BLaER1 (cell line): Measurements from ENCODE around the gene XAB2.
A peak's percentile ranks its signal among the peaks of the same experiment; 100 is the strongest.

Source experiments
- H3K27ac ChIP-seq: shearing (Covaris generic); formaldehyde crosslinking; 2 replicates; pipeline ENCODE4 v1.8.1; 2022
- H3K27me3 ChIP-seq: shearing (Covaris generic); formaldehyde crosslinking; 2 replicates; pipeline ENCODE4 v1.8.1; 2022
- H3K36me3 ChIP-seq: shearing (Covaris generic); formaldehyde crosslinking; 2 replicates; pipeline ENCODE4 v1.8.1; 2022
- H3K4me1 ChIP-seq: shearing (Covaris generic); formaldehyde crosslinking; 2 replicates; pipeline ENCODE4 v1.8.1; 2022
- H3K4me2 ChIP-seq: shearing (Covaris generic); formaldehyde crosslinking; 2 replicates; pipeline ENCODE4 v1.8.1; 2022
- H3K4me3 ChIP-seq: shearing (Covaris generic); formaldehyde crosslinking; 2 replicates; pipeline ENCODE4 v1.8.1; 2022
- H3K9ac ChIP-seq: shearing (Covaris generic); formaldehyde crosslinking; 2 replicates; pipeline ENCODE4 v1.8.1; 2022
- H3K9me3 ChIP-seq: shearing (Covaris generic); formaldehyde crosslinking; 2 replicates; pipeline ENCODE4 v1.8.1; 2022
- H4K20me1 ChIP-seq: shearing (Covaris generic); formaldehyde crosslinking; 2 replicates; pipeline ENCODE4 v1.8.1; 2022
- Cebpa-rat ChIP-seq: shearing (Covaris generic); IDR thresholded peaks from 2 replicates; pipeline ENCODE4 v1.8.1; 2022

Gene XAB2

GRCh38 chr19:7605490-7606222 is 23.7 kb downstream of the XAB2 start:
- no peaks in the 10 kb centered on the region for H4K20me1 ChIP-seq
- peaks cover 10% of the 10 kb centered on the region; the same call in 1 of the 2 replicates for H3K27me3 ChIP-seq
- no peak overlapping the region for H3K27ac ChIP-seq
- H3K36me3 ChIP-seq = no peaks in the 10 kb centered on the region
- H3K9me3 ChIP-seq = peaks cover 7% of the 10 kb centered on the region; the same call in 1 of the 2 replicates
- no peaks in the 10 kb centered on the region for H3K4me1 ChIP-seq
- H3K4me2 ChIP-seq = no peak overlapping the region
- no peak overlapping the region for H3K9ac ChIP-seq
- no peak for TF ChIP-seq Cebpa-rat
- no peak overlapping the region for H3K4me3 ChIP-seq

- H3K27me3 ChIP-seq = peaks cover 11% of the 10 kb centered on the region
- no peaks in the 10 kb centered on the region for H3K4me1 ChIP-seq
- no peak overlapping the region for H3K27ac ChIP-seq
- H3K9me3 ChIP-seq = peaks cover 7% of the 10 kb centered on the region; the same call in 1 of the 2 replicates
- no peaks in the 10 kb centered on the region for H3K36me3 ChIP-seq
- no peaks in the 10 kb centered on the region for H4K20me1 ChIP-seq
- no peak overlapping the region for H3K9ac ChIP-seq
- H3K4me3 ChIP-seq = no peak overlapping the region
- H3K4me2 ChIP-seq = no peak overlapping the region
- TF ChIP-seq Cebpa-rat = no peak
Measured at GRCh38 chr19:7603919-7604318, 25.4 kb downstream of the XAB2 start.

GRCh38 chr19:7602935-7603497 is 26.3 kb downstream of the XAB2 start:
- peaks cover 7% of the 10 kb centered on the region; the same call in 1 of the 2 replicates for H3K9me3 ChIP-seq
- no peak overlapping the region for H3K27ac ChIP-seq
- H3K4me2 ChIP-seq = no peak overlapping the region
- no peak overlapping the region for H3K9ac ChIP-seq
- H3K4me3 ChIP-seq = no peak overlapping the region
- peaks cover 20% of the 10 kb centered on the region for H3K27me3 ChIP-seq
- H3K4me1 ChIP-seq = no peaks in the 10 kb centered on the region
- H3K36me3 ChIP-seq = no peaks in the 10 kb centered on the region
- no peak for TF ChIP-seq Cebpa-rat
- H4K20me1 ChIP-seq = peaks cover 9% of the 10 kb centered on the region

GRCh38 chr19:7602240-7602934 is 27.0 kb downstream of the XAB2 start:
- no peak overlapping the region for H3K27ac ChIP-seq
- H3K4me3 ChIP-seq = no peak overlapping the region
- H3K9ac ChIP-seq = no peak overlapping the region
- peaks cover 7% of the 10 kb centered on the region; the same call in 1 of the 2 replicates for H3K9me3 ChIP-seq
- H3K27me3 ChIP-seq = peaks cover 26% of the 10 kb centered on the region
- H4K20me1 ChIP-seq = peaks cover 15% of the 10 kb centered on the region
- TF ChIP-seq Cebpa-rat = no peak
- H3K4me1 ChIP-seq = no peaks in the 10 kb centered on the region
- no peak overlapping the region for H3K4me2 ChIP-seq
- no peaks in the 10 kb centered on the region for H3K36me3 ChIP-seq

- Histone ChIP-seq H3K9me3 (peaks cover 6% of the 10 kb centered on the region; the same call in 1 of the 2 replicates), H3K36me3 (no peaks in the 10 kb centered on the region), H3K27me3 (peaks cover 42% of the 10 kb centered on the region), H3K4me3 (no peak overlapping the region), H3K9ac (no peak overlapping the region), H3K4me2 (no peak overlapping the region), H4K20me1 (peaks cover 26% of the 10 kb centered on the region), H3K27ac (no peak overlapping the region), H3K4me1 (peaks cover 7% of the 10 kb centered on the region)
- TF ChIP-seq Cebpa-rat = no peak
Measured at GRCh38 chr19:7600721-7601120, 28.6 kb downstream of the XAB2 start.

GRCh38 chr19:7598180-7598579 is 31.2 kb downstream of the XAB2 start:
- Histone ChIP-seq H3K4me3 (no peak overlapping the region), H3K27ac (no peak overlapping the region), H3K27me3 (peaks cover 56% of the 10 kb centered on the region), H3K9ac (no peak overlapping the region), H3K9me3 (no peaks in the 10 kb centered on the region), H3K4me2 (no peak overlapping the region), H3K36me3 (no peaks in the 10 kb centered on the region), H4K20me1 (peaks cover 26% of the 10 kb centered on the region), H3K4me1 (peaks cover 7% of the 10 kb centered on the region)
- no peak for TF ChIP-seq Cebpa-rat

- Histone ChIP-seq H3K4me3 (no peak overlapping the region), H3K4me2 (no peak overlapping the region)
Measured at GRCh38 chr19:7597689-7598088, 31.7 kb downstream of the XAB2 start.

DNA sequence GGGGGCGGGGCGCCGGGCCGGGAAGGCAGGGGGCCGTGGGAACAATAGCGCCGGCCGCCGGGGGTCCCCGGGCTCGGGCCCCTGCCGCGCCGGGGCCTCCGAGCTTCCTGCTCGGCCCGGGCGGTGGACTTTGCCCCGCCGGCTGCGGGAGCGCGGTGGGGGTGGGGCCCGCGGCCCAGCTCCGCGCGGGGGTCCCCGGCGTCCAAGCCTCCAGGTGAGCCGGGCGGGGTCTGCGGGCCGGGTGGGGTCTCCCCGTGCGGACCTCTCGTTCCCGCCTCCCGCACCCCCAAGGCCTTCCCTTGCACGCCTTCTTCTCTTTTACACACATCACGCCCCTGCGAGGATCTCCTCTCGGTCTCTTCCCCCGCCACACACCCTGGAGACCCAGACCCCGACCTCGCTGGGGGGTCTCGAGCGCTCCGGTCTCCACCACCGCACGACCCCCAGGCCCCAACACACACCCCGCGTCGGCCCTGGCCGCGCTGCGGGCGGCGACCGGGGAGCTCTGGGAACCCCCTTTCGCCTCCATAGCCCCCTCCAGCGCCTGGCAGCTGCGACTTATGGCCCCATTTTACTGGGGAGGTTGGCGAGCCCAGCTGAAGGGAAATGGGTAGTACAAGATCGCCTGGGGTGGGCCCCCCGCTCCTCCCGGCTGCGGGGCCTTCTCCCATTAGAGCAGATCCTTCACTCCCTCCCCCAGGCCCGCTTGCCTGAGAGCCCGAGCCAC is 33.0 kb downstream of the XAB2 start:
- H3K4me2 ChIP-seq = peak overlapping the region; percentile 79
- H3K9ac ChIP-seq = no peak overlapping the region
- H3K9me3 ChIP-seq = no peaks in the 10 kb centered on the region
- peaks cover 26% of the 10 kb centered on the region for H4K20me1 ChIP-seq
- H3K4me3 ChIP-seq = peak overlapping the region; percentile 72
- no peaks in the 10 kb centered on the region for H3K36me3 ChIP-seq
- peaks cover 49% of the 10 kb centered on the region for H3K27me3 ChIP-seq
- H3K4me1 ChIP-seq = peaks cover 7% of the 10 kb centered on the region
- TF ChIP-seq Cebpa-rat = no peak
- H3K27ac ChIP-seq = no peak overlapping the region

More at GRCh38 chr19:7597689-7598088, 31.7 kb downstream of the XAB2 start:
- Histone ChIP-seq H3K27me3 (peaks cover 53% of the 10 kb centered on the region), H3K27ac (no peak overlapping the region), H3K36me3 (no peaks in the 10 kb centered on the region), H4K20me1 (peaks cover 26% of the 10 kb centered on the region), H3K9me3 (no peaks in the 10 kb centered on the region), H3K9ac (no peak overlapping the region), H3K4me1 (peaks cover 7% of the 10 kb centered on the region)
- no peak for TF ChIP-seq Cebpa-rat

GRCh38 chr19:7595466-7596133 is 33.7 kb downstream of the XAB2 start, which contains the start of gene CAMSAP3:
TSS of gene CAMSAP3 (plus strand) at chr19:7595863. CDS start at chr19:7596003, 140 bp downstream.
- H3K36me3 ChIP-seq = no peaks in the 10 kb centered on the region
- H3K9ac ChIP-seq = 0 out of 2 replicates have a peak within 1 kb of the TSS, but pooled peaks have one; percentile 50
- peaks cover 7% of the 10 kb centered on the region for H3K4me1 ChIP-seq
- peaks cover 49% of the 10 kb centered on the region for H3K27me3 ChIP-seq
- peak within 1 kb of the TSS; percentile 72 for H3K4me3 ChIP-seq
- H3K9me3 ChIP-seq = no peaks in the 10 kb centered on the region
- H4K20me1 ChIP-seq = peaks cover 26% of the 10 kb centered on the region
- peak within 1 kb of the TSS; percentile 79 for H3K4me2 ChIP-seq
- TF ChIP-seq Cebpa-rat = no peak
- H3K27ac ChIP-seq = no peak within 1 kb of the TSS
